Spleen (tissue), 7 donors: Measurements from ENCODE around the gene PIKFYVE.

Source experiments
- POLR2A ChIP-seq, 3 donors: fragments of 450-650 bp; IDR thresholded peaks; one replicate each; pipeline ENCODE4 v1.5.1; 2017; ENCODE audit warnings: antibody characterized with exemption in 3 of 3, mild to moderate bottlenecking in 1 of 3
- TF ChIP-seq, protein P1 (sequence below), 11 experiments: fragments of 200-600 bp in 7 of 11; fragments of 450-650 bp in 4 of 11; sonication (generic) in 4 of 11; IDR thresholded peaks in 8 of 11; conservative IDR thresholded peaks in 3 of 11; 1 replicate in 7 of 11; 2 replicates in 4 of 11; pipeline versions ENCODE4 v1.4.0 to v1.8.0; 2016 to 2021; ENCODE audit warnings: antibody characterized with exemption in 11 of 11, inconsistent platforms in 4 of 11, mild to moderate bottlenecking in 1 of 11
- donor health status: DM: no; HTN: no; CAD: no; lungs with moderate emphysema.
- donor health status: DM: no; HTN: no; CAD: no.
- donor health status: DM: no; HTN: no; CAD: no.

DNA sequence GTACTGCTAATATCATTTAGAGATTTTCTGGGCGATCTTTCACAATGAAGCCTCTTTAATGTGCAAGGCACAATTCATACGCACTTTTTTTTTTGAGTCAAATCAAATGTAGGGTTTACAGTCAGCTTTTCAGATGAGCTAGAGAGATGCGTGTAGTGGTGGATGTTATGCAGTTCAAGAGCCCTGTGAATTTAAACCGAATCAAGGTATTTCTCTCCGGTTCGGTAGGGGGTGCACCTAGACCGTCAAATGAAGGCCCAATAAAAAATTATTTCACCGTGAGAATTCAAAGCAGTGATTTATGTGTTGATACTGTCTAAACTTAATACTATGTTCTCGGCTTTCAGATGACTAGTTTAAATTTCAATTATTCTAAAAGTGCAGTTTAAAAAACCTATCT lies 141.6 kb downstream of the PIKFYVE start:
- TF ChIP-seq, protein P1, sequence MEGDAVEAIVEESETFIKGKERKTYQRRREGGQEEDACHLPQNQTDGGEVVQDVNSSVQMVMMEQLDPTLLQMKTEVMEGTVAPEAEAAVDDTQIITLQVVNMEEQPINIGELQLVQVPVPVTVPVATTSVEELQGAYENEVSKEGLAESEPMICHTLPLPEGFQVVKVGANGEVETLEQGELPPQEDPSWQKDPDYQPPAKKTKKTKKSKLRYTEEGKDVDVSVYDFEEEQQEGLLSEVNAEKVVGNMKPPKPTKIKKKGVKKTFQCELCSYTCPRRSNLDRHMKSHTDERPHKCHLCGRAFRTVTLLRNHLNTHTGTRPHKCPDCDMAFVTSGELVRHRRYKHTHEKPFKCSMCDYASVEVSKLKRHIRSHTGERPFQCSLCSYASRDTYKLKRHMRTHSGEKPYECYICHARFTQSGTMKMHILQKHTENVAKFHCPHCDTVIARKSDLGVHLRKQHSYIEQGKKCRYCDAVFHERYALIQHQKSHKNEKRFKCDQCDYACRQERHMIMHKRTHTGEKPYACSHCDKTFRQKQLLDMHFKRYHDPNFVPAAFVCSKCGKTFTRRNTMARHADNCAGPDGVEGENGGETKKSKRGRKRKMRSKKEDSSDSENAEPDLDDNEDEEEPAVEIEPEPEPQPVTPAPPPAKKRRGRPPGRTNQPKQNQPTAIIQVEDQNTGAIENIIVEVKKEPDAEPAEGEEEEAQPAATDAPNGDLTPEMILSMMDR (IDR thresholded peaks at IDR 0.05 in 8 of 11, conservative IDR thresholded peaks at IDR 0.05 in 3 of 11) = no peak
- no peak for TF ChIP-seq POLR2A (IDR thresholded peaks at IDR 0.05)
